Posterior cingulate gyrus (tissue), 11 donors: ENCODE results near the gene CXorf66.
"Not testable (repeated sequence)": the region's sequence is repeated elsewhere in the genome, so short reads cannot be mapped to it uniquely, and the experiment has no call there.

Source experiments
- DNase-seq, 10 donors: peaks; one replicate each; pipeline versions ENCODE4 v3.0.0 to v3.0.0-alpha.2; 2020 to 2021; ENCODE audit warnings: mixed read lengths in 3 of 10
- intact Hi-C: fragments of 100-400 bp; cut with DNase I; formaldehyde crosslinking; loops from one replicate; pipeline ENCODE4 v1.15.1; 2023

The CXorf66 gene

GRCh38 chrX:139965421-139965820, at the start of gene CXorf66:
Gene CXorf66 (minus strand): TSS chrX:139965521. CDS start chrX:139965496, 25 bp downstream.
- DNase-seq: peak in 1 of 10 donors; percentile 42
- intact Hi-C loops: no loop called here

GRCh38 chrX:139982856-139983255, 17.5 kb upstream of the CXorf66 start:
- intact Hi-C loops: no loop called here
- DNase-seq: no peak

GRCh38 chrX:139974471-139974870, 9.2 kb upstream of the CXorf66 start:
- DNase-seq: no peak
- intact Hi-C loops: no loop called here

- intact Hi-C loops: no loop called here
- DNase-seq: no peak
These were observed 7.6 kb upstream of the CXorf66 start for GRCh38 chrX:139972629-139973624.

- intact Hi-C loops: no loop called here
- DNase-seq: no peak
These were observed 6.8 kb upstream of the CXorf66 start for GRCh38 chrX:139972113-139972512.

- no peak for DNase-seq
- intact Hi-C loops: no loop called here
These were observed 6.1 kb upstream of the CXorf66 start for GRCh38 chrX:139971394-139971749.

GRCh38 chrX:139969286-139969685, 4.0 kb upstream of the CXorf66 start:
- DNase-seq: no peak
- intact Hi-C loops: no loop called here

GRCh38 chrX:139967750-139968149, 2.4 kb upstream of the CXorf66 start:
- DNase-seq: no peak
- intact Hi-C loops: no loop called here

GRCh38 chrX:139967300-139967699, 2.0 kb upstream of the CXorf66 start:
- intact Hi-C loops: no loop called here

GRCh38 chrX:139966159-139966558, 838 bp upstream of the CXorf66 start:
- intact Hi-C loops, DNase-seq: not testable (repeated sequence)

More at GRCh38 chrX:139967300-139967699, 2.0 kb upstream of the CXorf66 start:
- no peak for DNase-seq

- DNase-seq, intact Hi-C loops: not testable (repeated sequence)
These were observed 4.2 kb downstream of the CXorf66 start for GRCh38 chrX:139961091-139961490.

GRCh38 chrX:139949703-139950102, 15.6 kb downstream of the CXorf66 start:
- no peak for DNase-seq
- intact Hi-C loops: no loop called here

- intact Hi-C loops: no loop called here
These were observed 20.2 kb downstream of the CXorf66 start for GRCh38 chrX:139945075-139945474.

GRCh38 chrX:139936259-139936658, 29.1 kb downstream of the CXorf66 start:
- intact Hi-C loops: no loop called here

More at GRCh38 chrX:139945075-139945474, 20.2 kb downstream of the CXorf66 start:
- no peak for DNase-seq

GRCh38 chrX:139933904-139934303, 31.4 kb downstream of the CXorf66 start:
- intact Hi-C loops: no loop called here
- DNase-seq: peak in 1 of 10 donors; percentile 8

More at GRCh38 chrX:139936259-139936658, 29.1 kb downstream of the CXorf66 start:
- no peak for DNase-seq

GRCh38 chrX:139932901-139933796, 32.2 kb downstream of the CXorf66 start, which contains the start of gene ATP11C:
Gene ATP11C (minus strand): TSS chrX:139933053. CDS start chrX:139932042, 1,011 bp downstream.
- intact Hi-C loops: no loop called here
- DNase-seq: peak; percentile 61 to 95 (median 74)

- intact Hi-C loops: no loop called here
- peak in 7 of 10 donors; percentile 5 to 82 (median 55) for DNase-seq
These were observed 33.0 kb downstream of the CXorf66 start for GRCh38 chrX:139932073-139932900.

- intact Hi-C loops: no loop called here
- DNase-seq: peak in 2 of 10 donors; percentile 6 to 80
These were observed 33.7 kb downstream of the CXorf66 start for GRCh38 chrX:139931646-139932072.

- intact Hi-C loops: no loop called here
- peak in 5 of 10 donors; percentile 2 to 78 (median 12) for DNase-seq
These were observed 34.2 kb downstream of the CXorf66 start for GRCh38 chrX:139930916-139931645.
